Stimulated activated CD4-positive, alpha-beta T cell treated with anti-CD3 and anti-CD28 coated beads, Interleukin-1b, Interleukin-23, amount 100 ng/mL, for 4 hours (primary cell): ENCODE data around the gene ATG10.
"Not testable (repeated sequence)": the region's sequence is repeated elsewhere in the genome, so short reads cannot be mapped to it uniquely, and the experiment has no call there.

Experiments used
- DNase-seq, 2 donors: peaks; one replicate each; pipeline ENCODE4 v3.0.0-alpha.2; 2020; ENCODE audit warnings: low read depth in 2 of 2

ATG10 gene

DNA sequence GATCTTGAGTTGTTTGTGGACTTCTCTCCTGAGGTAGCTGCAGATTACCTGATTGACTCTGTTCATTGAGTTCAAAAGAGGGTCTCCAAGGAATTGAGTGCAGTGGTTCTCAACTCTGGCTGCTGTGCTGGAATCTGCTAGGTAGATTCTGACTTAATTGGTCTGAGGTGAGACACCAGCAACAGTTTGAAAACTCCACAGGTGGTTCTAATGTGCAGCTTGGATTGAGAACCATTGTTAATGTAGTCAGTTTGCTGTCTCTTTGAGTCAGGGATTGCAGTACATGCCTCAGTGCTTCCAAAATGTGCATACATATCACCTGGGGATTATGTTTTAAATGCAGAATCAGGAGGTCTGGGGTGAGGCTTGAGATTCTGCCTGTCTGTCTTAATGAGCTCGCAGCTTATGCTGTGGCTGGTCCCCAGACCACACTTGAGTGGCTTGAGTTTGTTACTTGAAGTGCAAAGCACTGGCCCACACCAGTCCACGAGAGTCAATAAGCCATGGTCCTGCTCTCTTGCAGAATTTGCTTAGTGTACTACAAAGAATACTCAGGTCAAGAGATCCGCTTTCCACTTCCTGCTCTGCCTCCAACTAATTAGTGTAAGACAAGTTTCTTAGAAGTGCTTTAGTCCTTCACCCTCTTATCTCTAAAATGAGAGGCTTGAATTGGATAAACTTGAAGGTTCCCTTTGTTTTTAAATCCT, 82.3 kb downstream of the ATG10 start:
- DNase-seq, result no peak

GRCh38 chr5:82057051-82057450, 85.2 kb downstream of the ATG10 start:
- DNase-seq, result no peak

DNA sequence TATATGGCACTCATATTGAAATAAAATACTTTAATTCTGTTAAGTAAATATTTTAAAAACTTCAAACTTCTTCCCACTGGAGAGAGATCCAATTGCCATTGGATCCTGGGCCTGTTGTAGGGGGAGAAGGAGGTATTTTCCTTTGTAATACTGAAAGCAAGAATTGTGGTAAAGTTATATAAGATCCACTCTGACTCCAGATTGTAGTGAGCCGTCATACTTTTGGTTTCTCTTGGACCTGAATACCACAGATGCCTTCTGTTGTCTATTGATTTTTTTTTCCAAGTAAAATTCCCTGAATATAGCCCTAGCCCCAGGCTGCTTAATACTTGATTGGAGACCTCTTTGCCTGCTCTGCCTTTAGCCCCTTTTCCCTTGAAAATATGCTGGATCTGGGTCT, 86.9 kb downstream of the ATG10 start:
- DNase-seq, result no peak

DNA sequence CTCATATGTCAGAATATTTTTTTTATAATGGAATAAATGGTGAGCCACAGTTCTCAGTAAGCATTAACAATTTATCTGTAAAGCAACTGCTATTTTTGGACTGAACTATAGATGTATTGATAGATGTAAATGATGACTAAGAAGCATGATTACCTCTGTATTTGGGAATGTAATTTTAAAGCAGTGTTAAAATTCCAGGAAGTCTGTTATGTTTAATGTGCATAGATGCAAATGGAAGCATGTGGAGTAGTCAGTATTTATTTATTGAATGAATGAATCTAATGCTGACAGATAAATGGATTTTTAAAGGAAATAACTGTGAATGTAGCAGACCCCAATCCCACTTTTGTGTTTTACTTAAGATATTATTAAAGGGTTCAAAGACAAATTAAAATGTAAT, 95.0 kb downstream of the ATG10 start:
- no peak for DNase-seq

DNA sequence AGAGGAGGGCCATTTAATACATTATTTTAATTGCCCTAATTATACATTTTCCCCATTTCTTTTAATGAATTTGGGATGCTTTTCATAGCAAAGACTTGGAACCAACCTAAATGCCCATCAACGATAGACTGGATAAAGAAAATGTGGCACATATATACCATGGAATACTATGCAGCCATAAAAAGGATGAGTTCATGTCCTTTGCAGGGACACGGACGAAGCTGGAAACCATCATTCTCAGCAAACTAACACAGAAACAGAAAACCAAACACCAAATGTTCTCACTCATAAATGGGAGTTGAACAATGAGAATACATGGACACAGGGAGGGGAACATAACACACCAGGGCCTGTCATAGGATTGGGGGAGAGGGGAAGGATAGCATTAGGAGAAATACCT, 96.2 kb downstream of the ATG10 start:
- not testable (repeated sequence) for DNase-seq

DNA sequence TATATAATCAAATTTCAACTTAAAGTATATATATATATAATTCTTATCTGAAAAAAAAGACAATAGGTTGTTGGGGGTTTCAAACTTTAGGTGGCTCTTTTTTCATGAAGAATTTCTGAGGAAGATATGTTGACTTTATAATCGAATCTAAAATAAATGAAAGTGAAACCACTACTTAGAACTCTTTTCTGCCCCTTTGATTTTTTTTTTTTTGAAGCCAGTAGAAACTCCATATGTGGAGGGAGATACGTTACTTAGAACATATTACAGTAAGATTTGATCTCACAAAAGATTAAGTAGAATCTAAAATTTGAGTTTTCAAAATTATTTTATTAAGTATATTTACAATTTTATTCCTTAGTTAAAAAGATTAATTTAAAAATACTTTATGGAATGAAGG, 96.9 kb downstream of the ATG10 start:
- no peak for DNase-seq

DNA sequence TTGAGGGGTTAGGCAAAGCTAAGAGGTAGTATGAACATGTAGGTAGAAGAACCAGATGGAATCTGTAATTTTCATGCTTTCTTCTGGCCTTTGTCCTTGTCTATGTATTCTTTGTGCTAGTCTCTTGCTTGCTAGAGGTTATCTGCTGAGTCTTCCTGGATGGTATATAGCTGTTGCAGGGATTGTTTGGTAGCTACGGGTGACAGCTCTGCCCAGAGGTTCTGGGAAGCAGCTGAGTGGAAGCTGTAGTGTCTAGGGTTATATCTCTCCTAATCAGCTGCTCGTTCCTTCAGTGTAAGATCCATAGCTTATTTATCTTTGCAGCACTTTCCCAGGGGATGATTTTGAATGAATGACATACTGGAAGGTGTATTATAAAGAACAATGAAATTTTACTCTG, 100.3 kb downstream of the ATG10 start:
- no peak for DNase-seq

DNA sequence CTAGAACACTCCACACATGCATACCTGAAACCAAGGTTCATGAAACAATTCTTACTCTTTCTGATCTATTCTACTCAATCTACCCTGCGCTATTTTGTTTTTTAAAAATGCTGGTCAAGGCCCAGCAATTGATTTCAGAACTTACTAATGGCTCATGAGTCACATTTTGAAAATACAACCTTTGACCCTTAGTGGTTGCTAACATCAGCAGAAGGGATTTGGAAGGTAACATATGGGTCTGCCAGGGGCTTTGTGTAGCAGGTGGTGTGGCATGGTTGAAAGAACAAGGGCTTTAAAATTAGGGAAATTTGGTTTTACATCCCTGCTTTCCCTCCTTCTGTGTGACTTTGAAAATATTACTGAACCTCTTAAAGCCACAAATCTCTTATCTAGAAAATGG, 101.4 kb downstream of the ATG10 start:
- no peak for DNase-seq

- DNase-seq, result no peak
These were observed 103.1 kb downstream of the ATG10 start for GRCh38 chr5:82074950-82075349.

DNA sequence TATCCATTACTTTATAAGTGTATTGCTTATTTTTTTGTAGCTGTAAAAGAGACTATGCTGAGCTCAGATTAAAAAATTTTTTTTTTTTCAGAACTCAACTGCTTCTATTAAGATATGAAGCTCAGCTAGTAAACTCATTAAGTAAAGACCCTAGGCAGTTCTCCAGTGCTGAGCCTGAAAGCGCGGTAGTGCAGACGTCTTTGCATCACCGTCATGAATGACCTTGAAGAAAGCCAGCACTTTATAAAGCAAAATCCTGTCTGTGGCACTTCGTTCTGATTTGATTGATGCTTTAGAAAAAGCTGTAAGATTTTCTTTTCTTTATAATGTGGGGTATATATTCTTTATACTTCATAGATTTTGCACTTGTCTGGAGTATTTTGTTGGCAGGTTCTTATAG, 105.7 kb downstream of the ATG10 start:
- no peak for DNase-seq

GRCh38 chr5:82091617-82092016, 119.8 kb downstream of the ATG10 start:
- no peak for DNase-seq

DNA sequence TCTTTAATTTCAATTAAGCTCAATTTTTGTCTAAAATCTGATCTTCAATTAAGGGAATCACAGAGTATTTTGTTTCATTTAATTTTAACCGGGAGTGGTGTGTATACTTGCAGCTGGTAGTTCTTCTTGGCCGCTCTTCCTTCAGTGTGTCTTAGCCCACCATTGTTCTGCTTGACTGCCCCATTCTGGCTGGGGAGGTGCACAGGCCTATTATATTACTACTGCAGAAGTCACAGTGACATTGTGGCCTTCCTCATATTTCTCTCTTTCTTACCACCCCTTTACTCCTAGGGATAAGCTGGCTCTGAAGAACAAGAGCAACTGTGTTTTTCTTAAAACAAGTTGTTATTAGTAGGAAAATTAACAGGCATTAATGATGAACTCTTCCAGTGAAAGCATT, 123.7 kb downstream of the ATG10 start:
- DNase-seq, result no peak

DNA sequence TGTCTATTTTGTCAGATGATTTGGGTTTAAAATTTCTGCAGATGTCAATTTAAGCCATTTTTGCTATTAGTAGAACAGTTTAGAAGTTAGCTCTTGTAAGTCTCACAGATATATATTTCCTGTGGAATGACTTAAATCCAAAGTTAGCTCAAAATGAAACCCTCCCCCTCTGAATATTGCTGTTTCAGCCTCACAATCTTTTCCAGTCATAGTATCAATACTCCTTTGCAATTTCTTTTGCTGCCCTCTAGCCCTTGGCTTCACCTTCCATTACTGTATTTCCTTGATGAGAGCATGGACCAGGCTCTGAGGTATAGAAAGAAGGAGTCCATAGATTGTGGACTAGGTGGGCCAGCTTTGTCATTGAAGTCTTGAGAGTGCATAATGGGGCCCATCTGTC, 124.4 kb downstream of the ATG10 start:
- no peak for DNase-seq

GRCh38 chr5:82100303-82101077, 128.7 kb downstream of the ATG10 start:
- no peak for DNase-seq

GRCh38 chr5:82104872-82105271, 133.0 kb downstream of the ATG10 start:
- no peak for DNase-seq

- no peak for DNase-seq
These were observed 133.6 kb downstream of the ATG10 start for GRCh38 chr5:82105457-82105856.

GRCh38 chr5:82106207-82106606, 134.4 kb downstream of the ATG10 start:
- DNase-seq, result no peak

GRCh38 chr5:82106756-82107155, 134.9 kb downstream of the ATG10 start:
- no peak for DNase-seq

GRCh38 chr5:82107267-82107666, 135.4 kb downstream of the ATG10 start:
- DNase-seq, result no peak

- DNase-seq, result no peak
These were observed 137.2 kb downstream of the ATG10 start for GRCh38 chr5:82109013-82109412.

GRCh38 chr5:82109915-82110314, 138.1 kb downstream of the ATG10 start:
- not testable (repeated sequence) for DNase-seq

DNA sequence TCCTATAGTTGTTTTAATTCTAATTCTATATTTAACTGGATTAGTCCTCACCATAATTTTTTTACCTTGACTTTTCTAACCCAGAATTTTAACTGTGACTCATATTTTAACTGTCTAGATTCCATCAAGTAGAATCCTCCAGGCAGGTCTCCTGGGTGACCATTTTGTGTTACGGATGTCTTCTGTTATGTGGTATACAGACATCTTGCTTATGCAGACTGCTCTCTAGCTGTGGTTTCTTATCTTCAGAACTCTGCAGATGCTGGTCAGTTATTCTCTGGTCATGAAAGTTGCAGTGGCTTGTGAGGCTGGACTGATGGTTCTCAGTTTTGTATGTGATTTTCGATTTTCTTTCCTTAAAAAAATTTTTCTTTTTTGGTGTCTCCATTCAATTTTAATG, 139.4 kb downstream of the ATG10 start:
- no peak for DNase-seq

GRCh38 chr5:82115858-82116257, 144.0 kb downstream of the ATG10 start:
- no peak for DNase-seq

DNA sequence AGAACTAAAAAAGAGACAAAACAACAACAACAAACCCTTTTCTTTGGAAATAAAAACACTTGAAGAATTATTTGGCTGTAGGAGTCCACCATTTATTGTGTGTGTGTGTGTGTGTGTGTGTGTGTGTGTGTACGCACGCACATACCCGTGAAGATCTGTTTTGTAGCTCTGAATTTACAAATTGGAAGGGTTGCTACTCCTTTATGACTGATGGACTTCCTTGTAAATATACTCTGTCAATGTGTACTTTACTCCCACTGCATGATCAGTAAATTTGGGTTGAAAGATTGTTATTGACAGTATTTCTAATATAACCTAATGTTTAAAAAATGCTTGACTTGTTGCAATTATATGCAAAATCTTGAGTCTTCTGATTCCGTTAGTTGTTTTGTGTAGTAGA, 148.1 kb downstream of the ATG10 start:
- DNase-seq, result no peak
